ENCODE results near the gene RFNG. TPM values are rescaled to one million over a fixed set of nuclear protein-coding genes. Genes with fewer than 3 reads are reported as not detected.

The RFNG gene
- total and polyA plus RNA-seq, 8 donors: 29.3 to 52.7 (median 45.5) TPM

GRCh38 chr17:82050152-82050760 is 1.4 kb downstream of the RFNG start:
- H3K4me1 ChIP-seq: peaks cover 17 to 41% of the 10 kb centered on the region in 2 donors
- peaks cover 0 to 57% of the 10 kb centered on the region in 2 donors for H3K36me3 ChIP-seq
- intact Hi-C loops (cut with DNase I): no loop called here
- no peaks in the 10 kb centered on the region for H3K27me3 ChIP-seq
- DNase-seq (peak in 1 of 4 donors; percentile 60), ATAC-seq (no peak)
- H3K9me3 ChIP-seq: no peaks in the 10 kb centered on the region
- peak overlapping the region; percentile 75 to 79 for H3K4me3 ChIP-seq
- H3K27ac ChIP-seq: no peak overlapping the region
- TF ChIP-seq, protein P1, sequence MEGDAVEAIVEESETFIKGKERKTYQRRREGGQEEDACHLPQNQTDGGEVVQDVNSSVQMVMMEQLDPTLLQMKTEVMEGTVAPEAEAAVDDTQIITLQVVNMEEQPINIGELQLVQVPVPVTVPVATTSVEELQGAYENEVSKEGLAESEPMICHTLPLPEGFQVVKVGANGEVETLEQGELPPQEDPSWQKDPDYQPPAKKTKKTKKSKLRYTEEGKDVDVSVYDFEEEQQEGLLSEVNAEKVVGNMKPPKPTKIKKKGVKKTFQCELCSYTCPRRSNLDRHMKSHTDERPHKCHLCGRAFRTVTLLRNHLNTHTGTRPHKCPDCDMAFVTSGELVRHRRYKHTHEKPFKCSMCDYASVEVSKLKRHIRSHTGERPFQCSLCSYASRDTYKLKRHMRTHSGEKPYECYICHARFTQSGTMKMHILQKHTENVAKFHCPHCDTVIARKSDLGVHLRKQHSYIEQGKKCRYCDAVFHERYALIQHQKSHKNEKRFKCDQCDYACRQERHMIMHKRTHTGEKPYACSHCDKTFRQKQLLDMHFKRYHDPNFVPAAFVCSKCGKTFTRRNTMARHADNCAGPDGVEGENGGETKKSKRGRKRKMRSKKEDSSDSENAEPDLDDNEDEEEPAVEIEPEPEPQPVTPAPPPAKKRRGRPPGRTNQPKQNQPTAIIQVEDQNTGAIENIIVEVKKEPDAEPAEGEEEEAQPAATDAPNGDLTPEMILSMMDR (IDR thresholded peaks at IDR 0.05): no peak

- Histone ChIP-seq H3K4me3 (no peak overlapping the region), H3K4me1 (peaks cover 17 to 41% of the 10 kb centered on the region in 2 donors), H3K27ac (no peak overlapping the region), H3K27me3 (no peaks in the 10 kb centered on the region), H3K36me3 (peaks cover 0 to 50% of the 10 kb centered on the region in 2 donors), H3K9me3 (no peaks in the 10 kb centered on the region)
- TF ChIP-seq, protein P1 (IDR thresholded peaks at IDR 0.05): no peak
- intact Hi-C loops (cut with DNase I): no loop called here
- DNase-seq (peak in 1 of 4 donors; percentile 62), ATAC-seq (no peak)
These were observed 2.1 kb downstream of the RFNG start for GRCh38 chr17:82049521-82049971.

- no peak overlapping the region for H3K4me3 ChIP-seq
- no peak overlapping the region for H3K27ac ChIP-seq
- TF ChIP-seq, protein P1 (IDR thresholded peaks at IDR 0.05): no peak
- H3K9me3 ChIP-seq: no peaks in the 10 kb centered on the region
- no peaks in the 10 kb centered on the region for H3K27me3 ChIP-seq
- intact Hi-C loops (cut with DNase I): no loop called here
- H3K4me1 ChIP-seq: peaks cover 17 to 41% of the 10 kb centered on the region in 2 donors
- peaks cover 0 to 46% of the 10 kb centered on the region in 2 donors for H3K36me3 ChIP-seq
- DNase-seq (no peak), ATAC-seq (no peak)
These were observed 2.5 kb downstream of the RFNG start for GRCh38 chr17:82049106-82049505.

- intact Hi-C loops (cut with DNase I): no loop called here
- Histone ChIP-seq H3K4me1 (peaks cover 17 to 36% of the 10 kb centered on the region in 2 donors), H3K9me3 (no peaks in the 10 kb centered on the region), H3K27me3 (no peaks in the 10 kb centered on the region), H3K4me3 (no peak overlapping the region), H3K27ac (no peak overlapping the region), H3K36me3 (peaks cover 0 to 40% of the 10 kb centered on the region in 2 donors)
- DNase-seq (peak in 1 of 4 donors; percentile 71), ATAC-seq (no peak)
- TF ChIP-seq, protein P1 (IDR thresholded peaks at IDR 0.05): no peak
These were observed 3.0 kb downstream of the RFNG start for GRCh38 chr17:82048571-82048971.

DNA sequence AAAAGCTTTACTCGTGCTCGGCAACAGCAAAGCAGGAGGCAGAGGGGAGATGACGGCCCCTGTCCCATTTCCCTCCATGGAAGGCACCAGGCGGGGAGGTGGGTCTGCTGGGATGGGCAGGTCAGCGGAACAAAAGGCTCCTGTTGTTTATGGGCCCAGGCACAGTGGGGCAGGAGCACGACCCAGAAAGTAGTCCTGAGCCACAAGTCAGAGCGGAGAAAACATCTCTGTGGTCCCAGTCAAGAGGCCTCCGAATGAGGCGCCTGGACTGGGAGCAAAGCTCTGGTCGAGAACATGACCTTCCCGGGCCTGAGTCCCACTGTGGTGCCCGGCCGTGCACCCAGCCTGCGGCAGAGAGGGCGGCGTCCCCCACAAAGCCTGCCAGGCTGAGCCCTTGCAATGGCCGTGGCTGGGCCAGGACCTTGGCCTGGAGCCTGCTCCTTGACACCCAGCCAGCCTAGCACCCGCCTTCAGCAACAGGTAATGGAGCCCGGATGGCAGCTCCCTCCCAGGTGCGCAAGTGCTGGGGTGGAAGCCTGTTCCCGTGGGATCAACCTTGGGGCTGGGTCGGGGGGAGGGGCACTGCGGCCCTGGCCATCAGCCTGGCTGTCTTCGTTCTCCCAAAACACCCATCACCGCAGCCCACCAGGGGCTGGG is 3.6 kb downstream of the RFNG start:
- Histone ChIP-seq H3K4me1 (peaks cover 15 to 30% of the 10 kb centered on the region in 2 donors), H3K27ac (no peak overlapping the region), H3K9me3 (no peaks in the 10 kb centered on the region), H3K36me3 (peaks cover 0 to 35% of the 10 kb centered on the region in 2 donors), H3K27me3 (no peaks in the 10 kb centered on the region), H3K4me3 (no peak overlapping the region)
- DNase-seq (peak in 1 of 4 donors; percentile 65), ATAC-seq (no peak)
- intact Hi-C loops (cut with DNase I): no loop called here
- TF ChIP-seq, protein P1 (IDR thresholded peaks at IDR 0.05): no peak
